BLaER1 treated with 17β-estradiol and CSF1 and Interleukin-3, amounts not matched to agents 10 nM and 100 nM (cell line): ENCODE results near the gene CHD5.

ENCODE experiments used
- H3K27ac ChIP-seq, 11 experiments: shearing (Covaris generic); formaldehyde crosslinking; 2 replicates each; pipeline ENCODE4 v1.8.1; 2022
- H3K27me3 ChIP-seq, 11 experiments: shearing (Covaris generic); formaldehyde crosslinking; 2 replicates each; pipeline ENCODE4 v1.8.1; 2022
- H3K36me3 ChIP-seq, 11 experiments: shearing (Covaris generic); formaldehyde crosslinking; 2 replicates each; pipeline ENCODE4 v1.8.1; 2022
- H3K4me1 ChIP-seq, 10 experiments: shearing (Covaris generic); formaldehyde crosslinking; 2 replicates each; pipeline ENCODE4 v1.8.1; 2022
- H3K4me2 ChIP-seq, 11 experiments: shearing (Covaris generic); formaldehyde crosslinking; 2 replicates each; pipeline ENCODE4 v1.8.1; 2022
- H3K4me3 ChIP-seq, 10 experiments: shearing (Covaris generic); formaldehyde crosslinking; 2 replicates each; pipeline ENCODE4 v1.8.1; 2022
- H3K9ac ChIP-seq, 11 experiments: shearing (Covaris generic); formaldehyde crosslinking; 2 replicates each; pipeline ENCODE4 v1.8.1; 2022
- H3K9me3 ChIP-seq, 11 experiments: shearing (Covaris generic); formaldehyde crosslinking; replicated peaks in 1 of 11; 2 replicates each; pipeline ENCODE4 v1.8.1; 2022
- H4K20me1 ChIP-seq, 11 experiments: shearing (Covaris generic); formaldehyde crosslinking; 2 replicates each; pipeline ENCODE4 v1.8.1; 2022
- Cebpa-rat ChIP-seq, 11 experiments: shearing (Covaris generic); IDR thresholded peaks; 2 replicates each; pipeline ENCODE4 v1.8.1; 2022

Gene CHD5

GRCh38 chr1:6207921-6208320, 27.8 kb upstream of the CHD5 start:
- Histone ChIP-seq H3K27me3 (peaks cover 45 to 62% (median 56%) of the 10 kb centered on the region in 11 experiments), H3K9ac (no peak overlapping the region), H3K4me3 (no peak overlapping the region), H3K36me3 (no peaks in the 10 kb centered on the region), H3K9me3 (no peaks in the 10 kb centered on the region), H3K4me1 (peaks cover 36 to 61% (median 54%) of the 10 kb centered on the region in 10 experiments), H3K4me2 (no peak overlapping the region), H4K20me1 (peaks cover 0 to 12% (median 0%) of the 10 kb centered on the region in 11 experiments; a peak in 3 of 22 replicates), H3K27ac (no peak overlapping the region)
- TF ChIP-seq Cebpa-rat (IDR thresholded peaks at IDR 0.05) = no peak

DNA sequence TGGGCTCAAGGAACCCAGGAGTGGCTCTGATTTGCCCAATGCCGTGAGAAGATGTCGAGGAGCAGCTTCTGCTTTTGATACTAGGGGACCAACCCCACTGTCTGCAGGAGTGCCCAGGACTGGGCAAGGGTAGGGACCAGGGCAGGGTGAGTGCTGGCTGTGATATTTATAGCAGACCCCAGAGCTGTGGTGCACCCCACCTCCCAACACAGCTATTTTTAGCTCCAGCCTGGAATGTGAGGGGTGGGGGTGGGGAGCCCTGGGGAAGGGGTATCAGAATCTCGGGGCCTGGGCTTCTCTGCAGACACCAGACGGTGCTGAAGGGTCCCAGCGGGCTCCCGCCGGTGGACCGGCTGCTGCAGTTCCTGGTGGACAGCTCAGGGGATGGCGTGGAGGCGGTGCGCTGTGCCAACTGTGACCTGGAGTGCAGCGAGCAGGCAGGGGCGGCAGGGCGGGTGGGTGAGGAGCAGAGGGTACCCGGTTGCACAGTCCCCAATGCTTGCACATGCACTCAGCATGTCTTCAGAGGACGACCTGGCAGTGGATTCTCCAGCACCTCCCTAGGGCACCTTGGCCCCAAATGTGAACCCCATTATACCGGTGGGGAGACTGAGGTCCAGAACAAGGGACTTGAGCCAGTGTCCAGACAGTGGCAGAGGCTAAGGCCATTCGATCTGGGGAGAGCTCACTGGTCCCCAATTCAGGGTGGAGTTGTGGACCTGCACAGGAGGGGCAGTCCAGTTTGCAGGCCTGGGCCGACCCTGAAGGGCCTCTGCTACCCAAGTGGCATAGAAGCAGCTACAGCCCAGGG, 27.2 kb upstream of the CHD5 start:
- Histone ChIP-seq H3K9ac (no peak overlapping the region), H3K27ac (no peak overlapping the region), H3K9me3 (no peaks in the 10 kb centered on the region), H3K36me3 (no peaks in the 10 kb centered on the region), H3K4me1 (peaks cover 30 to 54% (median 47%) of the 10 kb centered on the region in 10 experiments), H4K20me1 (peaks cover 0 to 12% (median 0%) of the 10 kb centered on the region in 11 experiments; a peak in 3 of 22 replicates), H3K4me3 (no peak overlapping the region), H3K4me2 (0 out of 22 replicates have a peak overlapping the region, but pooled peaks of 2 of the 11 experiments have one; percentile 94 to 98), H3K27me3 (peaks cover 45 to 62% (median 56%) of the 10 kb centered on the region in 11 experiments)
- TF ChIP-seq Cebpa-rat (IDR thresholded peaks at IDR 0.05) = no peak

DNA sequence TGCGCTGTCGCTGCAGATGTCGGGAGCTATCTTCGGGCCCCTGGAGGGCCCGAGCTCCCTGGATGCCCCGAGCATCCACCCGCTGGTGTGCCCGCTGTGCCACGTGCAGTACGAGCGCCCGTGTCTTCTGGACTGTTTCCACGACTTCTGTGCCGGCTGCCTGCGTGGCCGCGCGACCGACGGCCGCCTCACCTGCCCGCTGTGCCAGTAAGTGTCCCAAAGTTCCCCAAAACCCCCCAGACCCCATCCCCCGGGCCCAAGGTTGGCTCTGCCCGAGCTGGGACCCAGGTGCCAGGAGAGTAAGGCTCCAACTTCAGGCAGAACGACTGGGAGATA, 26.4 kb upstream of the CHD5 start:
- H3K4me3 ChIP-seq = peak overlapping the region; percentile 38 to 70 (median 56); a peak in 19 of 20 replicates
- peak overlapping the region in 8 of 11 experiments; percentile 39 to 71 (median 56); a peak in 13 of 22 replicates for H3K9ac ChIP-seq
- peak overlapping the region; percentile 72 to 98 (median 88) for H3K4me2 ChIP-seq
- H3K9me3 ChIP-seq = no peaks in the 10 kb centered on the region
- H3K27ac ChIP-seq = no peak overlapping the region
- TF ChIP-seq Cebpa-rat (IDR thresholded peaks at IDR 0.05) = no peak
- peaks cover 0 to 8% (median 0%) of the 10 kb centered on the region in 11 experiments; a peak in 3 of 22 replicates for H4K20me1 ChIP-seq
- H3K36me3 ChIP-seq = no peaks in the 10 kb centered on the region
- peaks cover 25 to 46% (median 39%) of the 10 kb centered on the region in 10 experiments for H3K4me1 ChIP-seq
- H3K27me3 ChIP-seq = peaks cover 45 to 62% (median 56%) of the 10 kb centered on the region in 11 experiments

- Histone ChIP-seq H3K27me3 (peaks cover 45 to 62% (median 56%) of the 10 kb centered on the region in 11 experiments), H3K4me3 (peak within 1 kb of the TSS; percentile 38 to 70 (median 56)), H3K4me2 (peak within 1 kb of the TSS; percentile 72 to 98 (median 88)), H3K4me1 (peaks cover 25 to 42% (median 35%) of the 10 kb centered on the region in 10 experiments), H3K9ac (peak within 1 kb of the TSS; percentile 15 to 71 (median 56); a peak in 20 of 22 replicates), H3K27ac (peak within 1 kb of the TSS in 5 of 11 experiments; percentile 5 to 20 (median 10); a peak in 4 of 22 replicates), H4K20me1 (peaks cover 0 to 8% (median 0%) of the 10 kb centered on the region in 11 experiments; a peak in 3 of 22 replicates), H3K36me3 (no peaks in the 10 kb centered on the region), H3K9me3 (no peaks in the 10 kb centered on the region)
- TF ChIP-seq Cebpa-rat (IDR thresholded peaks at IDR 0.05) = no peak
These were observed 25.9 kb upstream of the CHD5 start, which contains the start of gene RNF207 for GRCh38 chr1:6205849-6206519. Gene RNF207, plus strand, starts transcription at chr1:6206119. Its CDS starts 417 bp downstream, at chr1:6206536.

DNA sequence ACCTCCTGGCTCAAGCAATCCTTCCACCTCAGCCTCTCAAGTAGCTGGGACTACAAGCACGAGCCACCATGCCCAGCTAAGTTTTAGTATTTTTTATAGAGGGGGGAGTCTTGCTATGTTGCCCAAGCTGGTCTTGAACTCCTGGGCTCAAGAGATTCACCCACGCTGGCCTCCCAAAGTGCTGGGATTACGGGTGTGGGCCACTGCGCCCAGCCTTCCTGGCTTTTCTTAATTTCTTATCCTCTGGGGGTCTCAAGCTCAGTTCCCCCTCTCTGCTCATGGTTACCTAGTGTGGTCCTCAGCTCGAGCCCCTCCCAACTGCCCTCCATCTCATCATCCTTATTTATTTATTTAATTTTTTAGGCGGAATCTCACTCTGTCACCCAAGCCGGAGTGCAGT, 22.1 kb upstream of the CHD5 start:
- no peaks in the 10 kb centered on the region for H3K9me3 ChIP-seq
- no peak overlapping the region for H3K4me2 ChIP-seq
- peaks cover 32 to 38% (median 35%) of the 10 kb centered on the region in 10 experiments for H3K4me1 ChIP-seq
- peaks cover 2 to 9% (median 8%) of the 10 kb centered on the region in 11 experiments; a peak in 21 of 22 replicates for H3K36me3 ChIP-seq
- peaks cover 29 to 36% (median 33%) of the 10 kb centered on the region in 11 experiments for H3K27me3 ChIP-seq
- H3K9ac ChIP-seq = no peak overlapping the region
- H3K27ac ChIP-seq = no peak overlapping the region
- peaks cover 8 to 28% (median 13%) of the 10 kb centered on the region in 11 experiments; a peak in 20 of 22 replicates for H4K20me1 ChIP-seq
- no peak for TF ChIP-seq Cebpa-rat (IDR thresholded peaks at IDR 0.05)
- H3K4me3 ChIP-seq = no peak overlapping the region

- peaks cover 26 to 40% (median 32%) of the 10 kb centered on the region in 11 experiments; a peak in 21 of 22 replicates for H4K20me1 ChIP-seq
- TF ChIP-seq Cebpa-rat (IDR thresholded peaks at IDR 0.05) = no peak
- peak overlapping the region; percentile 68 to 88 (median 79) for H3K4me2 ChIP-seq
- H3K9ac ChIP-seq = peak overlapping the region; percentile 90 to 100 (median 98)
- peak overlapping the region; percentile 88 to 100 (median 97) for H3K27ac ChIP-seq
- peaks cover 22 to 29% (median 27%) of the 10 kb centered on the region in 11 experiments for H3K36me3 ChIP-seq
- H3K4me1 ChIP-seq = peaks cover 24 to 34% (median 30%) of the 10 kb centered on the region in 10 experiments
- H3K27me3 ChIP-seq = peaks cover 10 to 16% (median 13%) of the 10 kb centered on the region in 11 experiments
- no peaks in the 10 kb centered on the region for H3K9me3 ChIP-seq
- H3K4me3 ChIP-seq = peak overlapping the region; percentile 80 to 97 (median 92)
These were observed 20.2 kb upstream of the CHD5 start for GRCh38 chr1:6200188-6200809.

GRCh38 chr1:6199298-6200187, 19.4 kb upstream of the CHD5 start, which contains the start of gene RPL22:
Gene RPL22, minus strand, starts transcription at chr1:6199595. Its CDS starts 22 bp downstream, at chr1:6199573.
- no peaks in the 10 kb centered on the region for H3K9me3 ChIP-seq
- peaks cover 34 to 48% (median 40%) of the 10 kb centered on the region in 11 experiments; a peak in 21 of 22 replicates for H4K20me1 ChIP-seq
- no peak for TF ChIP-seq Cebpa-rat (IDR thresholded peaks at IDR 0.05)
- peaks cover 2 to 9% (median 6%) of the 10 kb centered on the region in 11 experiments for H3K27me3 ChIP-seq
- peak within 1 kb of the TSS; percentile 90 to 100 (median 98) for H3K9ac ChIP-seq
- H3K27ac ChIP-seq = peak within 1 kb of the TSS; percentile 88 to 100 (median 97)
- H3K4me3 ChIP-seq = peak within 1 kb of the TSS; percentile 80 to 97 (median 92)
- H3K4me2 ChIP-seq = peak within 1 kb of the TSS; percentile 86 to 98 (median 90)
- peaks cover 24 to 33% (median 30%) of the 10 kb centered on the region in 10 experiments for H3K4me1 ChIP-seq
- peaks cover 29 to 36% (median 35%) of the 10 kb centered on the region in 11 experiments for H3K36me3 ChIP-seq
